NCI-H146 (cell line): Measurements from ENCODE around the gene RTKN2.
"Not testable (repeated sequence)": the region's sequence is repeated elsewhere in the genome, so short reads cannot be mapped to it uniquely, and the experiment has no call there.

Experiments used
- DNase-seq: peaks from one replicate; lab custom pipeline; 2025; lab: John Stamatoyannopoulos, UW

RTKN2 gene

DNA sequence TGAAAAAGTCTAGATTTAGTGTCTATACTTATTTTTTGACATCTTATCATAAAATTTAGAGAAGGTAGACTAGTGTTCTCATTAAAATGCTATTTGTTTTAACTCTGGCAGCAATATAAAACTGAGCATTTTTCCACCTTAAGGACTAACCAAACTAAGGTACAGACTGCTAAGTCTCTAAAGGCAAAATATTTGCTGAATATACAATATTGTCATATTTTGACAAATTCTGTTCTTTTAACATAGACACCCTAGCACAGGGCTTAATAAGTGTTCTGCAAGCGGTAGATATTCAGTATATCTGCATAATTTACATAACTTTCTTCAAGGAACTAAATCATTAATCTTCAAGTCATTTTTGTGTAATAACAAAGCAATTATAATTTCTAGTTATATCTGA lies 8.6 kb downstream of the RTKN2 start:
- no peak for DNase-seq

GRCh38 chr10:62259456-62259855 lies 9.2 kb downstream of the RTKN2 start:
- no peak for DNase-seq

DNA sequence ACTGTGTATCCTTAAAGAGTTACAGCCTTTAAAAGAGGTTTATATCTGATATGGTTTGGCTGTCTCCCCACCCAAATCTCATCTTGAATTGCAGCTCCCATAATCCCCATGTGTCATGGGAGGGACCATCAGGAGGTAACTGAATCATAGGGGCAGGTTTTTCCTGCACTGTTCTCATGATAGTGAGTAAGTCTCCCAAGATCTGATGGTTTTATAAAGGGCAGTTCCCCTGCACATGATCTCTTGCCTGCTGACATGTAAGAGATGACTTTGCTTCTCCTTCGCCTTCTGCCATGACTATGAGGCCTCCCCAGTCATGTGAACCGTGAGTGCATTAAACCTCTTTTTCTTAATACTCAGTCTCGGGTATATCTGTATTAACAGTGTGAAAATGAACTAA lies 9.7 kb downstream of the RTKN2 start:
- no peak for DNase-seq

DNA sequence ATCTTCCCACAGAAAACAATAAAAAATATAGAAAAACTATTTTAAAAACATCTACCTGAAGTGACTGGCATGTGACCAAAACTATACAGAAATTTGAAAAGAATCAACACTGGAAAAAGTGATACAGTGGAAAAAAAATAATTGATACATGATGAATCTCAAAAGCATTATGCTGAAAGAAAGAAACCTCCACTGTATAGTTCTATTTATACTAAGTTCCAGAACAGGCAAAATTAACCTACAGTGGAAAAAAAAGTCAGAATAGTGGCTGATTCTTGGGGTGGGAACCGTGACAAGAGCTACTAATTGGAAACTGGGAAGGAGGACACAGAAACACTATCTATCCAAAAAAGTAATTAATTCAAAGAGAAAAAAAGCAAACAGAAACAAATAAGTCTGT lies 14.9 kb downstream of the RTKN2 start:
- DNase-seq, result no peak

- DNase-seq, result no peak
These were observed 16.6 kb downstream of the RTKN2 start for GRCh38 chr10:62252051-62252450.

DNA sequence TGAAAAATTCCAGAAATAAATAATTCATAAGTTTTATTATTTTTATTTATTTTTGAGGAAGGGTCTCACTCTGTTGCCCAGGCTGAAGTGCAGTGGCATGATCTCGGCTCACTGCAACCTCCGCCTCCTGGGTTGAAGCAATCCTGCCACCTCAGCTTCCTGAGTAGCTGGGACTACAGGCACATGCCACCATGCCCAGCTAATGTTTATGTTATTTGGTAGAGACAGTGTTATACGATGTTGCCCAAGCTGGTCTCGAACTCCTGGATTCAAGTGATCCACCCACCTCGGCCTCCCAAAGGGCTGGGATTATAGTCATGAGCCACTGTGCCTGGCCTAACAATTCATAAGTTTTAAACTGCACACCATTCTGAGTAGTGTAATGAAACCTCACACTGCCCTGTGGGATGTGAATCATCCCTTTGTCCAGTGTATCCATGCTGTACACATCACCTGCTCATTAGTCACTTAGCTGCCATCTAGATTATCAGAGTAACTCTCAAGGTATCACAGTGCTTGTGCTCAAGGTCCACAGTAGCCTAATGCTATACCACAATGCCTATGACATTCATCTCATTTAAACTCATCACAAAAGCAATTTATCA lies 17.9 kb downstream of the RTKN2 start:
- DNase-seq, result peak; percentile 58

GRCh38 chr10:62249957-62250356 lies 18.7 kb downstream of the RTKN2 start:
- no peak for DNase-seq

DNA sequence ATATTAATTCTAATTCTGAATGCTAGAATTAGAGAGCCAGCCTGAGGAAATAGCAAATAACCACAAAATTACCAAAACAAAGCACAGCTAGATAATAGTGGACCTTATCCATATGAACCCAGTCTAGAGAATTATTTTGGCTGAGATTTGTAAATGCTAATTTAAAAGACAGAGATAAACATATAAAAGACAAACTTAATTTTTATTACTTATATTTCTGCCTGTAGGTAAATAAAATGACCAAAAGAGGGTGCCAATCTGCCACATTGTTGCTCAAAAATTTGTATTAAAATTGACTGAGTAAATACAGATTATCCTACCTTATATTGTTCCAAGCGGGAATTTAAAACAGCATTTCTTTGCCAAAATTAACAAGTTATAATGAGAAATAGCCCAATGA lies 20.2 kb downstream of the RTKN2 start:
- DNase-seq, result no peak

DNA sequence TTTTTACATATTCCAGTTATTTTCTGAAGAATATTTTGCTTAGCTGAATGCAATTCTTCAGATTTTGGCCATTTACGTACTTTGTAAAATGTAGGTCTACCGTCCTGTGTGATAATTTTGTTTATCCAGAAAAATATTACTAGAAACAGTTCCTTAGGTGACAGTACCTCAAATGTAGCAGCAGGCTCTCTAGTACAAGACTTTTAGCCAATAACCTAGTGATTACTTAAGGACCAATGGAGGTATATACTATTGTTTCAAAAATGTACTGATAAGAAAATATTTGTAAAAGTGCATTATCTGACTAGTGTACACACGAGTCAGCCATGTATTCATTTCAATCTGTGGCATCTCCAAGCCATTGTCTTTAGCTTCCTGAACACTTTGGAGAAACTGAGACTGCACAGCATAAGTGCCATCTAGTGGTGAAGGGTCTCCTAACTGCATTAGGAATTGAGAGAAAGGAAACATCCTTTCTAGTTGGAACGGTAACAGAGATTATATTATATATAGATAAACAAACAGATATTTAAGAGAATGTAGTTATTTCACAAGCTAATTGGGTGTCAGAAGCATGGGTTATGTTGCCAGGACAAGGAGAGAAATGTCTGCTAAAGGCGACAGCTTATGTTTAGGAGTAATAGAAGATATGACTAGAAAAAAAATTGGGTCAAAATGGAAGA lies 23.7 kb downstream of the RTKN2 start:
- DNase-seq, result peak; percentile 58

- DNase-seq, result no peak
These were observed 24.6 kb downstream of the RTKN2 start for GRCh38 chr10:62244088-62244487.

- no peak for DNase-seq
These were observed 25.0 kb downstream of the RTKN2 start for GRCh38 chr10:62243647-62243997.

GRCh38 chr10:62242965-62243646 lies 25.5 kb downstream of the RTKN2 start:
- not testable (repeated sequence) for DNase-seq

- not testable (repeated sequence) for DNase-seq
These were observed 27.1 kb downstream of the RTKN2 start for GRCh38 chr10:62241521-62241920.

DNA sequence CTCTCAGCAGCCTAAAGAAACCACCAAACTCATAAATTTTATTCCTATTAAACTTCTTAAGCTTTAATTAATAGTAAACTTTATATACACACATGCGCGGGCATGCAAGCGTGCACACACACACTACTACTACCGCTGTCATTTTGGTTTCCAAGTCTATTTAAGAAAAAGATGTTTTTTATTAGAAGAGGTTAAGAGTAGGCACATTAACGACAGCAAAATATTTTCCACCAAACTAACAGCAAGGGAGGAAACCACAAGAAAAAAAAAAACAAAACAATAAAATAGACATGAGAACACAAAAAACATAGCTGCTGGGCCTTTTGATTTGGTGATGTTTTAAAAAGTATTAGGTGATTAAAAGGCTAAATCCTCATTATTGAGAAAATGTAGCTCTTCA lies 28.6 kb downstream of the RTKN2 start:
- no peak for DNase-seq

- no peak for DNase-seq
These were observed 29.8 kb downstream of the RTKN2 start for GRCh38 chr10:62238880-62239279.

DNA sequence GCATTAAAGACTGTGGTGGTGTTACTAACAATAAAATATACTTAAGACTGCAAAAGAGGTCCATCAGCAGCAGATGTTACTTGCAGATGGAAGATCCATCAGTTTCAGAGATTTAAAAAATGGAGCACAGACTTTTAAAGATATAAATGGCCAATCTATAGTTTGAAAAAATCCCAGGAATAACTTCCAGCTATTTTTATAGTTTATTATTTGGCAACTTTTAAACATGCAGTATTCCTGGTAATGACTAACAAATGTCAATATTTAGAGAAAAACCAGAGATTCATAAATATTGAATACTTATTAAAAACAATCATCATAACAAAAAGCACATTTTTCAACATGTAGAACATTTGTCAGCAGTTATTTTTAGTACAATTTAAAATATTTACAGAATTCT lies 30.7 kb downstream of the RTKN2 start:
- DNase-seq, result no peak

DNA sequence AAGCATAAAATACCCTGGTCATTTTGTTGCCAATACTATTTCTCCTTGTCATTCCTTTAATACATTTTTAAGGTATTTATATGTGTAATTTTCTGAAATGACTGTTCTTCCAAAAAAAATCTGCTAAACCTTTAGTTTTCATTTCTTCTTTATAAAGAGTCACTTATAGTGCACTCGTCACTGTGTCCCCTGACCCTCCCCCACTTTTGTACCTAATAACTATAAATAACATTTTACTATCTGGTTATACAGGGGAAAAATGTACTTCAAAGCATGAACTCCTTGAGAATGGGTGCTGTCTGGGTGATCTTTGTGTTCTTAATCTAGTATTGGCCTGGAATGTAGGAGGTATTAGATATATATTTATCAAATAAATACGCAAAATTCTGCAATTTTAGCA lies 31.1 kb downstream of the RTKN2 start:
- no peak for DNase-seq

DNA sequence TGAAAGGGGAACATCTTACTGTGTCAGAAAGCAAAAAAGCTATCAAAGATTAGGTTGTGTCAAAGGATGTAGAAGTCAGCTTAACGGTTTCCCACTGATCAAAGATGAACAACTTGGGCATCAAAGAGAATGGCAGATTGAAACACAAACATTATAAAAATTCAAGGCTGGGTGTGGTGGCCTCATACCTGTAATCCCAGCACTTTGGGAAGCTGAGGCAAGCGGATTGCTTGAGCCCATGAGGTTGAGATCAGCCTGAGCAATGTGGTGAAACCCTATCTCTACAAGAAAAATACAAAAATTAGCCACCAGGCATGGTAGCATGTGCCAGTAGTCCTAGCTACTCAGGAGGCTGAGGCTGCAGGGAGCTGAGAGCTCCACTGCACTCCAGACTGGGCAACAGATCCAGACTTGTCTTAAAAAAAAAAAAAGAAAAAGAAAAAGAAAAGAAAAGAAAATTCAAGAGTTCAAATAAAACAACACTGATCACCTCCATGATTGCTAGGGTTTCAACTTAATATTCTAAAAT lies 34.5 kb downstream of the RTKN2 start:
- no peak for DNase-seq

DNA sequence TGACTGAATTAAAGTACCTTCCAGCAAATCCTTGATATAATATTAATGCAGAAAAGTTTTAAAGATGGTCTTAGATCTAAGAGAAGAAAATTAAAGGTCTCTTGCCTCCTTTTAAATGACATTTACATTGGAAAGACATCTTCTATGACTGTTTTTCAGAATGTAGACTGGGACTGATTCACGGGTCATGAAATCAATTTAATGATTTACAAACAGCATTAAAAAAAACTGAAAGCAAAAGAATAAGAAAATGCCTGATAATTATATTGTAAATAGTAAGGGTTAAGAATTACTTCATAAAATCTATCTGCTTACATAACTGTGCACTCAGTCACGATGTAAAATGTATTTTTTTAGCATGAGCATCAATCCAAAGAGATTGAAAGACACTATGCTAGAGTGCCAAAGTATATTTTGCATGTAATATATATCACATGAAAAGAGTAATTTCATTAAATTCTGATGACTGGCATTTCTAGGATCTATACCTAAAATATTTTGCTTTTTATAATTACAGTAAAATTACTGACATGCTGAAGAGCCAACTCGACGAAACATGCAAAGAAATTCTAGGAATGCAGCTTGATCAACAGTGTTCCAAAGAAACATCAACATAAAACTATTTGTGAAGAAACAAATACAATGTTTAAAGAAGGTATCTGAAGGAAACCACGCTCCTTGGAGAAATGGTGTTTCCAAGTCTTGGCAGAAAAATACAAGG lies 35.1 kb downstream of the RTKN2 start:
- DNase-seq, result no peak

DNA sequence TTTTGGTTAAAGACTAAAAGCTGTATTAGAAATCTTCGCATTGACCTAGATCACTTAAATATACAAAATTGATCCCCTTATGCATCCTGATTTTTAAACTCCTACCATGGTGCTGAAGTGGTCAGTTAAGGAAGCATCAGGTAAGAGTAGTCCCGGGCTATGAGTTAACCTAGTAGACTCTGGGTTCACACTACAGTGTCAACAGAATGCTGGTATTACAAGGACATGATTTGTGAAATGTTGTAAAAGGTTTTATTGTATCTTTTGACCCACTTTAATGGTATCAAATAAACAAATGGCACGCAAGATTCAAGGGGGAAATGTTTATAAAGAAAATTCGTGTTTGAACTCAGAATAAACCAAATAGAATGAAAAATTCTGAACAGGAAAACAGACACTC lies 36.8 kb downstream of the RTKN2 start:
- no peak for DNase-seq

- DNase-seq, result no peak
These were observed 37.3 kb downstream of the RTKN2 start for GRCh38 chr10:62231371-62231770.

- DNase-seq, result no peak
These were observed 38.1 kb downstream of the RTKN2 start for GRCh38 chr10:62230344-62231121.
